Lower leg skin (tissue), 4 donors: ENCODE results near the gene CLEC14A. TPM values are rescaled to one million over a fixed set of nuclear protein-coding genes. Genes with fewer than 3 reads are reported as not detected.

Experiments
- DNase-seq, 2 donors: peaks; one replicate each; pipeline ENCODE4 v3.0.0-alpha.2; 2019; ENCODE audit warnings: low spot score in 2 of 2
- H3K4me3 ChIP-seq: fragments of 200-600 bp; sonication (generic); 2 replicates; pipeline ENCODE4 v1.5.1; 2017; ENCODE audit warnings: mild to moderate bottlenecking, low read depth; ENCODE audit not compliant: poor library complexity, severe bottlenecking
- CTCF ChIP-seq, 3 donors: fragments of 450-650 bp; IDR thresholded peaks; one replicate each; pipeline ENCODE4 v1.5.1; 2016; ENCODE audit warnings: antibody characterized with exemption in 3 of 3, mild to moderate bottlenecking in 3 of 3, moderate library complexity in 2 of 3
- POLR2A ChIP-seq, 2 donors: fragments of 450-650 bp; IDR thresholded peaks; one replicate each; pipeline ENCODE4 v1.6.1; 2016 to 2017; ENCODE audit warnings: antibody characterized with exemption in 2 of 2, mild to moderate bottlenecking in 1 of 2, moderate library complexity in 1 of 2
- WGBS, 2 donors: methylation state at CpG; one replicate each; pipeline ENCODE4 v1.1.5; 2018; 5-methylcytosine and 5-hydroxymethylcytosine counted together
- intact Hi-C: fragments of 100-400 bp; cut with DNase I; formaldehyde crosslinking; loops from one replicate; pipeline ENCODE4 v1.15.0; 2023; ENCODE audit warnings: low total_unique reads
- total RNA-seq, 4 donors: library from RNA; depleted of rRNA; stranded (reverse); fragments of >200 nt; gene quantifications; one replicate each; pipeline ENCODE4 v1.1.0, GENCODE V29; 2016

Gene CLEC14A
- total RNA-seq, 4 donors from 2014 or later = 10.2 to 25.8 (median 16.9) TPM

GRCh38 chr14:38243696-38244240, 12.1 kb downstream of the CLEC14A start:
- no peak for DNase-seq
- intact Hi-C loops = loop anchor here (5.0 kb wide), 1 partner anchor 311 kb away; no protein-coding TSS in a partner anchor
- WGBS, 2 donors = 58 to 60% methylated on average over 1 of the region's 1 CpG
- no peak overlapping the region for H3K4me3 ChIP-seq
- TF ChIP-seq POLR2A (IDR thresholded peaks at IDR 0.05) (no peak), CTCF (IDR thresholded peaks at IDR 0.05) (no peak)

- TF ChIP-seq CTCF (IDR thresholded peaks at IDR 0.05) = no peak
- intact Hi-C loops = no loop called here
- no peak for DNase-seq
- no peak overlapping the region for H3K4me3 ChIP-seq
These were observed 17.0 kb downstream of the CLEC14A start for GRCh38 chr14:38238878-38239277.

GRCh38 chr14:38238332-38238731, 17.6 kb downstream of the CLEC14A start:
- 94 to 100% methylated on average over 1 of the region's 1 CpG for WGBS, 2 donors
- no peak overlapping the region for H3K4me3 ChIP-seq
- intact Hi-C loops = no loop called here
- DNase-seq = no peak
- TF ChIP-seq CTCF (IDR thresholded peaks at IDR 0.05) (no peak), POLR2A (IDR thresholded peaks at IDR 0.05) (no peak)

- H3K4me3 ChIP-seq = no peak overlapping the region
- TF ChIP-seq CTCF (IDR thresholded peaks at IDR 0.05) (no peak), POLR2A (IDR thresholded peaks at IDR 0.05) (no peak)
- DNase-seq = no peak
- intact Hi-C loops = no loop called here
- 64 to 68% methylated on average over 5 of the region's 5 CpGs for WGBS, 2 donors
These were observed 22.7 kb downstream of the CLEC14A start for GRCh38 chr14:38233218-38233617.

GRCh38 chr14:38226366-38226765, 29.5 kb downstream of the CLEC14A start:
- WGBS, 2 donors = 67 to 71% methylated on average over 3 of the region's 3 CpGs
- no peak for DNase-seq
- H3K4me3 ChIP-seq = no peak overlapping the region
- TF ChIP-seq CTCF (IDR thresholded peaks at IDR 0.05) (no peak), POLR2A (IDR thresholded peaks at IDR 0.05) (no peak)
- intact Hi-C loops = no loop called here

GRCh38 chr14:38225946-38226345, 29.9 kb downstream of the CLEC14A start:
- H3K4me3 ChIP-seq = no peak overlapping the region
- 67 to 74% methylated on average over 2 of the region's 2 CpGs for WGBS, 2 donors
- DNase-seq = no peak
- intact Hi-C loops = no loop called here
- TF ChIP-seq POLR2A (IDR thresholded peaks at IDR 0.05) = no peak
- TF ChIP-seq CTCF (IDR thresholded peaks at IDR 0.05) = no peak
